T-cell (primary cell): ENCODE results near the gene GTF3C5. TPM values are rescaled to one million over a fixed set of nuclear protein-coding genes. Genes with fewer than 3 reads are reported as not detected.
"Not testable (repeated sequence)": the region's sequence is repeated elsewhere in the genome, so short reads cannot be mapped to it uniquely, and the experiment has no call there.

ENCODE experiments used
- ATAC-seq, 4 experiments: fragments of 200-7000 bp in 3 of 4; fragments of 150-1000 bp in 1 of 4; cut with Tn5 transposase; replicated peaks in 1 of 4; 1 replicate in 3 of 4; 2 replicates in 1 of 4; pipeline ENCODE4 v1.10.0; 2021; ENCODE audit warnings: moderate library complexity in 3 of 4, mild to moderate bottlenecking in 2 of 4, moderate number of reproducible peaks in 1 of 4
- CTCF ChIA-PET, 2 donors: fragments of 300-600 bp; sonication (Branson Sonifier 250); formaldehyde crosslinking; loops; one replicate each; lab custom pipeline; 2022; ENCODE audit warnings: antibody characterized with exemption in 2 of 2; lab: Charles Lee
- POLR2A ChIA-PET, 2 donors: fragments of 300-600 bp; sonication (Branson Sonifier 250); formaldehyde crosslinking; loops; one replicate each; lab custom pipeline; 2022; ENCODE audit warnings: antibody characterized with exemption in 2 of 2; lab: Charles Lee
- DNase-seq, 35 experiments: peaks; one replicate each; pipeline versions ENCODE4 v3.0.0 to v3.0.0-alpha.2; 2013 to 2023
- H3K27ac ChIP-seq: one replicate; pipeline ENCODE4 v1.5.1; 2013; ENCODE audit warnings: low read length
- H3K27me3 ChIP-seq, 2 experiments: replicated peaks in 1 of 2; 1 replicate in 1 of 2; 2 replicates in 1 of 2; pipeline versions ENCODE4 v1.6.1 to v1.7.0; 2013; ENCODE audit warnings: low read length in 1 of 2, mixed read lengths in 1 of 2; ENCODE audit not compliant: control insufficient read depth in 2 of 2, insufficient read depth in 2 of 2; ENCODE audit errors: extremely low read depth in 1 of 2
- H3K36me3 ChIP-seq, 2 donors: 1 replicate in 1 of 2; 2 replicates in 1 of 2; pipeline versions ENCODE4 v1.6.1 to v1.7.0; 2013; ENCODE audit warnings: low read length in 1 of 2; ENCODE audit not compliant: control insufficient read depth in 2 of 2, insufficient read depth in 1 of 2; ENCODE audit errors: extremely low read depth in 1 of 2
- H3K4me1 ChIP-seq, 2 experiments: 1 replicate in 1 of 2; 2 replicates in 1 of 2; pipeline versions ENCODE4 v1.6.1 to v1.7.0; 2013; ENCODE audit warnings: low read length in 2 of 2, mixed read lengths in 1 of 2; ENCODE audit not compliant: insufficient read depth in 2 of 2, control insufficient read depth in 1 of 2; ENCODE audit errors: extremely low read depth in 1 of 2
- H3K4me3 ChIP-seq, 2 donors: 1 replicate in 1 of 2; 2 replicates in 1 of 2; pipeline versions ENCODE4 v1.5.1 to v1.7.0; 2013; ENCODE audit warnings: mild to moderate bottlenecking in 2 of 2, low read length in 1 of 2, moderate library complexity in 1 of 2; ENCODE audit not compliant: control insufficient read depth in 1 of 2; ENCODE audit errors: extremely low read depth in 1 of 2
- H3K9me3 ChIP-seq: 2 replicates; pipeline ENCODE4 v1.7.0; 2013
- H3K27ac Mint-ChIP-seq, 2 donors: one replicate each; pipeline ENCODE4 v1.8.0; 2020 to 2021; ENCODE audit warnings: mild to moderate bottlenecking in 2 of 2, mixed read lengths in 2 of 2
- H3K27me3 Mint-ChIP-seq, 2 donors: one replicate each; pipeline ENCODE4 v1.8.0; 2021 to 2022; ENCODE audit warnings: mixed read lengths in 2 of 2
- H3K36me3 Mint-ChIP-seq: one replicate; pipeline ENCODE4 v1.8.0; 2021; ENCODE audit warnings: mixed read lengths
- H3K4me1 Mint-ChIP-seq, 3 donors: one replicate each; pipeline ENCODE4 v1.8.0; 2020 to 2022; ENCODE audit warnings: mixed read lengths in 3 of 3, mild to moderate bottlenecking in 1 of 3
- H3K4me3 Mint-ChIP-seq, 3 donors: one replicate each; pipeline ENCODE4 v1.8.0; 2020 to 2022; ENCODE audit warnings: mild to moderate bottlenecking in 3 of 3, mixed read lengths in 3 of 3, moderate library complexity in 3 of 3
- H3K9me3 Mint-ChIP-seq, 3 donors: one replicate each; pipeline ENCODE4 v1.8.0; 2020 to 2022; ENCODE audit warnings: mixed read lengths in 3 of 3
- whole genome bisulfite sequencing: methylation state at CpG from one replicate; pipeline ENCODE4 v1.1.5; 2013; ENCODE audit warnings: missing lambda C conversion rate; ENCODE audit not compliant: insufficient coverage; 5-methylcytosine and 5-hydroxymethylcytosine counted together
- total RNA-seq, 35 experiments: library from RNA in 6 of 35; stranded (reverse) in 6 of 35; fragments of 120-200 nt in 1 of 35; gene quantifications; one replicate each; pipeline versions ENCODE4 v1.2.1 to v1.2.4 and lab custom pipeline; 2013 to 2026

Gene GTF3C5
- total RNA-seq, 5 donors from 2014 or later (not counting 1 experiment from before 2014, with no cell fraction given), result 46.6 to 91.2 (median 80.0) TPM

DNA sequence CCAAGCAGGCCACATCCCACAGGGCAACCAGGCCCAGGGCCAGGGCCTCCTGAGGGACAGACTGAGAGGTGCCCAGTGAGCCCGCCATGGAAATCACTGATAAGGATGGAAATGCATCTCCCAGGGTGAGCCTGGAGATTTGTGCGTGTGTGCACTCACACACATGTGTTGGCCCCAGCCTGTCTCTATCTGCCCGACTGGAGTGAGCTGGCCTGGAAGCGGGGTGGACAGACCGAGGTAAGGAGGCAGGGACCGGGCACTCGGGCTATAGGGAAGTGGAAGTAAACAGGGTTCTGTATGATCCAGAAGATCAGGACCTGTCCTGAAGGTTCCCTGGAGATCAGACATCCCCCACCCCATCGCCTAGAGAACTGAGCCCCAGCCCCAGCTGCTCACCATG lies 34.9 kb upstream of the GTF3C5 start:
- no peaks in the 10 kb centered on the region for H3K9me3 Mint-ChIP-seq
- H3K9me3 ChIP-seq, result no peaks in the 10 kb centered on the region
- no peak overlapping the region for H3K27ac ChIP-seq
- WGBS, result 88% methylated on average over 3 of the region's 8 CpGs
- H3K36me3 ChIP-seq, result no peaks in the 10 kb centered on the region
- H3K4me3 Mint-ChIP-seq, result no peak overlapping the region
- DNase-seq (no peak), ATAC-seq (no peak)
- H3K36me3 Mint-ChIP-seq, result no peaks in the 10 kb centered on the region
- POLR2A ChIA-PET, result no interaction called here
- CTCF ChIA-PET, result no interaction called here
- H3K27me3 Mint-ChIP-seq, result peaks cover 21 to 61% of the 10 kb centered on the region in 2 donors
- no peak overlapping the region for H3K27ac Mint-ChIP-seq
- H3K4me3 ChIP-seq, result no peak overlapping the region
- peaks cover 3 to 9% (median 7%) of the 10 kb centered on the region in 3 donors for H3K4me1 Mint-ChIP-seq
- peaks cover 3 to 8% of the 10 kb centered on the region in 2 experiments for H3K4me1 ChIP-seq
- peaks cover 0 to 78% of the 10 kb centered on the region in 2 experiments for H3K27me3 ChIP-seq

- no peak for DNase-seq
- Histone ChIP-seq H3K27me3 (peaks cover 0 to 73% of the 10 kb centered on the region in 2 experiments), H3K36me3 (no peaks in the 10 kb centered on the region), H3K9me3 (no peaks in the 10 kb centered on the region), H3K27ac (no peak overlapping the region), H3K4me1 (peaks cover 3 to 7% of the 10 kb centered on the region in 2 experiments), H3K4me3 (no peak overlapping the region)
- H3K27ac Mint-ChIP-seq, result no peak overlapping the region
- H3K4me1 Mint-ChIP-seq, result peaks cover 3 to 9% (median 7%) of the 10 kb centered on the region in 3 donors
- ATAC-seq, result no peak
- H3K27me3 Mint-ChIP-seq, result peaks cover 23 to 60% of the 10 kb centered on the region in 2 donors
- H3K36me3 Mint-ChIP-seq, result no peaks in the 10 kb centered on the region
- no peak overlapping the region for H3K4me3 Mint-ChIP-seq
- 63% methylated on average over 13 of the region's 13 CpGs for WGBS
- no peaks in the 10 kb centered on the region for H3K9me3 Mint-ChIP-seq
- ChIA-PET POLR2A (no interaction called here), CTCF (interaction anchor here in 1 of 2 donors (0.5 to 0.6 kb wide), 2 partner anchors 176 to 660 kb away, joined by 4 to 5 read pairs; no protein-coding TSS in a partner anchor)
These were observed 34.3 kb upstream of the GTF3C5 start for GRCh38 chr9:132996526-132996925.

GRCh38 chr9:132997591-132997990 lies 33.2 kb upstream of the GTF3C5 start:
- POLR2A ChIA-PET, result no interaction called here

GRCh38 chr9:132998221-132998620 lies 32.6 kb upstream of the GTF3C5 start:
- CTCF ChIA-PET, result not testable (repeated sequence)

More at GRCh38 chr9:132997591-132997990, 33.2 kb upstream of the GTF3C5 start:
- H3K36me3 ChIP-seq, result no peaks in the 10 kb centered on the region
- DNase-seq (no peak), ATAC-seq (no peak)
- H3K27ac ChIP-seq, result no peak overlapping the region
- Mint-ChIP-seq H3K4me3 (no peak overlapping the region), H3K36me3 (no peaks in the 10 kb centered on the region), H3K27me3 (peaks cover 23 to 58% of the 10 kb centered on the region in 2 donors), H3K4me1 (peaks cover 3 to 11% (median 6%) of the 10 kb centered on the region in 3 donors), H3K27ac (no peak overlapping the region), H3K9me3 (no peaks in the 10 kb centered on the region)
- H3K4me1 ChIP-seq, result peaks cover 3% of the 10 kb centered on the region in 2 experiments
- H3K4me3 ChIP-seq, result no peak overlapping the region
- WGBS, result 93% methylated on average over 4 of the region's 4 CpGs
- peaks cover 0 to 72% of the 10 kb centered on the region in 2 experiments for H3K27me3 ChIP-seq
- CTCF ChIA-PET, result no interaction called here
- no peaks in the 10 kb centered on the region for H3K9me3 ChIP-seq

GRCh38 chr9:132998831-132999635 lies 31.8 kb upstream of the GTF3C5 start:
- H3K27ac Mint-ChIP-seq, result no peak overlapping the region
- POLR2A ChIA-PET, result no interaction called here
- Histone ChIP-seq H3K27me3 (peaks cover 0 to 77% of the 10 kb centered on the region in 2 experiments), H3K4me3 (no peak overlapping the region), H3K4me1 (peaks cover 3% of the 10 kb centered on the region in 2 experiments), H3K9me3 (no peaks in the 10 kb centered on the region), H3K36me3 (no peaks in the 10 kb centered on the region), H3K27ac (no peak overlapping the region)
- peaks cover 3 to 12% (median 6%) of the 10 kb centered on the region in 3 donors for H3K4me1 Mint-ChIP-seq
- no peaks in the 10 kb centered on the region for H3K36me3 Mint-ChIP-seq
- no peak overlapping the region for H3K4me3 Mint-ChIP-seq
- no peaks in the 10 kb centered on the region for H3K9me3 Mint-ChIP-seq
- ATAC-seq (no peak), DNase-seq (no peak)
- WGBS, result 86% methylated on average over 10 of the region's 18 CpGs
- peaks cover 35 to 62% of the 10 kb centered on the region in 2 donors for H3K27me3 Mint-ChIP-seq
- CTCF ChIA-PET, result no interaction called here

More at GRCh38 chr9:132998221-132998620, 32.6 kb upstream of the GTF3C5 start:
- POLR2A ChIA-PET, H3K27ac ChIP-seq, H3K27ac Mint-ChIP-seq, ATAC-seq, H3K36me3 ChIP-seq, H3K4me3 ChIP-seq, H3K4me3 Mint-ChIP-seq, H3K4me1 ChIP-seq, H3K9me3 ChIP-seq, H3K36me3 Mint-ChIP-seq, DNase-seq, H3K9me3 Mint-ChIP-seq: not testable (repeated sequence)
- peaks cover 0 to 75% of the 10 kb centered on the region in 2 experiments for H3K27me3 ChIP-seq
- no CpG with 5 or more reads among the region's 4 CpGs for WGBS
- H3K27me3 Mint-ChIP-seq, result peaks cover 28 to 57% of the 10 kb centered on the region in 2 donors
- H3K4me1 Mint-ChIP-seq, result peaks cover 3 to 12% (median 6%) of the 10 kb centered on the region in 3 donors

DNA sequence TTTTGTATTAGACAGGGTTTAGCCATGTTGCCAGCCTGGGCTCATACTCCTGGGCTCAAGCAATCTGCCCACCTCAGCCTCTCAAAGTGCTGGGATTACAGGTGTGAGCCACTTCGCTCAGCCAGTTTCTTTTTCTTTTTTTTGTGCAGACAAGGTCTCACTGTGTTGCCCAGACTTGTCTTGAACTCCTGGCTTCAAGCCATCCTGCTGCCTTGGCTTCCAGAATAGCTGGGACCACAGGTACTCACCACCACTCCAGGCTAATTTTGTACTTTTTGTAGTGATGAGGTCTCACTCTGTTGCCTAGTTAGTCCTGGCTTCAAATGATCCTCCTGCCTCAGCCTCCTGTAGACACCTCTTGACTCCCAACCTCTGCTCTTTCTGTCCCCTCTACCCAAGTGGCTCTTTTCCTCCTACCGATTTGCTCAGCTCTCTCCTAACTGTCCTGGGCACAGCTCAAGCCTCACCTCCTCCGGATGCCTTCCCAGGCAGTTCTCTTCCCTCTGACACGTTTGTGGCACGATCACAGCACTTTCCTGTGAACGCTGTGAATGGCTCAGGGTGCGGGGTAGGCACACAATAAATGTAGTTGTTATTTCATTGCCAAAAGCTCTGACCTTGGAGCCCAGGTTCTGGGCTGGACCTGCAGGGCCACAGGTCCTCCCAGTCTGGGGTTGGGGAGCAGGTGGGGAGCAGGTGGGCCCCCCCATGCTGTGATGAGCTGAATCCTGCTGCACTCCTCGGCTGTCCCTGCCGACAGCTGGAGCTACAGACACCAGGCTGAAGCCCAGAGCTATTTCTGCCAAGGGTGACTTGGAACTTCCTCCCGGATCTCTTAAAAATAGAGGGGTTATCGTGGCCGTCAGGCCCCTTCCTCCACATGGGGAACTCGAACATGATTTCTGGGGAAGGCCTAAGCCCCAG lies 28.4 kb upstream of the GTF3C5 start:
- Histone ChIP-seq H3K4me1 (no peaks in the 10 kb centered on the region), H3K9me3 (no peaks in the 10 kb centered on the region), H3K4me3 (no peak overlapping the region), H3K27me3 (peaks cover 0 to 78% of the 10 kb centered on the region in 2 experiments), H3K36me3 (no peaks in the 10 kb centered on the region), H3K27ac (no peak overlapping the region)
- Mint-ChIP-seq H3K4me1 (peaks cover 0 to 6% (median 0%) of the 10 kb centered on the region in 3 donors), H3K4me3 (no peak overlapping the region), H3K27ac (no peak overlapping the region), H3K27me3 (peaks cover 45 to 63% of the 10 kb centered on the region in 2 donors), H3K36me3 (no peaks in the 10 kb centered on the region), H3K9me3 (no peaks in the 10 kb centered on the region)
- ATAC-seq (no peak), DNase-seq (no peak)
- CTCF ChIA-PET, result interaction anchor here in 1 of 2 donors (1.2 kb wide), 1 partner anchor 20 kb away, joined by 6 read pairs; no protein-coding TSS in a partner anchor
- POLR2A ChIA-PET, result no interaction called here
- 21% methylated on average over 13 of the region's 13 CpGs for WGBS
